Breast epithelium (tissue), 4 donors: Measurements from ENCODE around the gene STK17A. TPM values are rescaled to one million over a fixed set of nuclear protein-coding genes. Genes with fewer than 3 reads are reported as not detected.
"Not testable (repeated sequence)": the region's sequence is repeated elsewhere in the genome, so short reads cannot be mapped to it uniquely, and the experiment has no call there.

Source experiments
- DNase-seq, 2 donors: peaks; one replicate each; pipeline ENCODE4 v3.0.0-alpha.2; 2019; ENCODE audit warnings: low spot score in 2 of 2
- H3K27ac ChIP-seq, 2 donors: fragments of 200-600 bp; sonication (generic) in 1 of 2; one replicate each; pipeline ENCODE4 v1.5.1; 2016 to 2019; ENCODE audit warnings: mild to moderate bottlenecking in 1 of 2
- H3K27me3 ChIP-seq, 2 donors: fragments of 200-600 bp; sonication (generic) in 1 of 2; one replicate each; pipeline versions ENCODE4 v1.5.1 to v1.6.0; 2017 to 2019; ENCODE audit warnings: control low read depth in 1 of 2, mild to moderate bottlenecking in 1 of 2
- H3K36me3 ChIP-seq: fragments of 200-600 bp; one replicate; pipeline ENCODE4 v1.5.1; 2019
- H3K4me1 ChIP-seq, 2 donors: fragments of 200-600 bp; sonication (generic); one replicate each; pipeline ENCODE4 v1.5.1; 2016 to 2019; ENCODE audit warnings: control low read depth in 1 of 2
- H3K4me3 ChIP-seq, 3 donors: fragments of 200-600 bp; sonication (generic); 1 replicate in 2 of 3; 2 replicates in 1 of 3; pipeline ENCODE4 v1.5.1; 2016 to 2019; ENCODE audit warnings: mild to moderate bottlenecking in 3 of 3, moderate library complexity in 2 of 3
- H3K9me3 ChIP-seq, 2 donors: fragments of 200-600 bp; sonication (generic) in 1 of 2; one replicate each; pipeline ENCODE4 v1.5.1; 2016 to 2019; ENCODE audit warnings: control low read depth in 1 of 2
- CTCF ChIP-seq, 3 donors: fragments of 450-650 bp; IDR thresholded peaks; one replicate each; pipeline ENCODE4 v1.5.1; 2016 to 2017; ENCODE audit warnings: antibody characterized with exemption in 3 of 3, mild to moderate bottlenecking in 3 of 3, moderate library complexity in 3 of 3
- POLR2A ChIP-seq: fragments of 450-650 bp; IDR thresholded peaks from one replicate; pipeline ENCODE4 v1.6.1; 2016; ENCODE audit warnings: antibody characterized with exemption, mild to moderate bottlenecking, moderate library complexity
- POLR2AphosphoS5 ChIP-seq, 3 donors: sonication (generic); formaldehyde crosslinking; IDR thresholded peaks; one replicate each; pipeline ENCODE4 v1.6.1; 2017; ENCODE audit warnings: antibody characterized with exemption in 3 of 3
- intact Hi-C: fragments of 100-400 bp; cut with DNase I; formaldehyde crosslinking; loops from one replicate; pipeline ENCODE4 v1.15.1; 2023; ENCODE audit warnings: low total_unique reads
- total RNA-seq, 3 donors: library from RNA; depleted of rRNA; stranded (reverse); fragments of >200 nt; gene quantifications; one replicate each; pipeline ENCODE4 v1.1.0, GENCODE V29; 2016

Gene STK17A
- total RNA-seq, 3 donors from 2014 or later = 13.3 to 24.3 (median 24.1) TPM

GRCh38 chr7:43666938-43667337 is 84.0 kb downstream of the STK17A start:
- no peak for DNase-seq
- intact Hi-C loops = no loop called here
- no peak for TF ChIP-seq CTCF (IDR thresholded peaks at IDR 0.05)
- TF ChIP-seq POLR2AphosphoS5 (IDR thresholded peaks at IDR 0.05) = no peak
- TF ChIP-seq POLR2A = no peak
- H3K9me3 ChIP-seq = no peaks in the 10 kb centered on the region
- no peaks in the 10 kb centered on the region for H3K4me1 ChIP-seq
- no peaks in the 10 kb centered on the region for H3K36me3 ChIP-seq
- H3K27me3 ChIP-seq = no peaks in the 10 kb centered on the region
- H3K27ac ChIP-seq = no peak overlapping the region
- no peak overlapping the region for H3K4me3 ChIP-seq

- no peak overlapping the region for H3K4me3 ChIP-seq
- H3K27me3 ChIP-seq = no peaks in the 10 kb centered on the region
- H3K4me1 ChIP-seq = no peaks in the 10 kb centered on the region
- DNase-seq = no peak
- H3K9me3 ChIP-seq = no peaks in the 10 kb centered on the region
- intact Hi-C loops = no loop called here
- no peak overlapping the region for H3K27ac ChIP-seq
- H3K36me3 ChIP-seq = no peaks in the 10 kb centered on the region
- TF ChIP-seq POLR2AphosphoS5 (IDR thresholded peaks at IDR 0.05) (no peak), CTCF (IDR thresholded peaks at IDR 0.05) (no peak), POLR2A (no peak)
Observed at GRCh38 chr7:43668035-43668434, 85.1 kb downstream of the STK17A start.

GRCh38 chr7:43669286-43670081 is 86.6 kb downstream of the STK17A start:
- Histone ChIP-seq H3K36me3 (no peaks in the 10 kb centered on the region), H3K9me3 (no peaks in the 10 kb centered on the region), H3K27me3 (no peaks in the 10 kb centered on the region), H3K4me3 (no peak overlapping the region), H3K27ac (no peak overlapping the region), H3K4me1 (no peaks in the 10 kb centered on the region)
- intact Hi-C loops = no loop called here
- no peak for DNase-seq
- TF ChIP-seq CTCF (IDR thresholded peaks at IDR 0.05) (no peak), POLR2AphosphoS5 (IDR thresholded peaks at IDR 0.05) (no peak), POLR2A (no peak)

GRCh38 chr7:43671521-43671920 is 88.6 kb downstream of the STK17A start:
- H3K4me1 ChIP-seq = no peaks in the 10 kb centered on the region
- H3K9me3 ChIP-seq = no peaks in the 10 kb centered on the region
- no peak overlapping the region for H3K27ac ChIP-seq
- no peak overlapping the region for H3K4me3 ChIP-seq
- DNase-seq = no peak
- no peak for TF ChIP-seq POLR2A
- no peak for TF ChIP-seq CTCF (IDR thresholded peaks at IDR 0.05)
- no peak for TF ChIP-seq POLR2AphosphoS5 (IDR thresholded peaks at IDR 0.05)
- H3K27me3 ChIP-seq = no peaks in the 10 kb centered on the region
- no peaks in the 10 kb centered on the region for H3K36me3 ChIP-seq
- intact Hi-C loops = no loop called here

- H3K27me3 ChIP-seq, H3K36me3 ChIP-seq, H3K4me1 ChIP-seq, H3K4me3 ChIP-seq, intact Hi-C loops, DNase-seq, H3K27ac ChIP-seq, H3K9me3 ChIP-seq: not testable (repeated sequence)
Observed at GRCh38 chr7:43673243-43673976, 90.5 kb downstream of the STK17A start.
